Fibroblast of lung (primary cell): Measurements from ENCODE around the gene UFL1.

Experiments
- EZH2 ChIP-seq: IDR thresholded peaks from 2 replicates; pipeline ENCODE4 v1.5.1; 2012; ENCODE audit warnings: low read length, control low read depth, mild to moderate bottlenecking; ENCODE audit errors: missing control alignments
- TF ChIP-seq, protein P1 (sequence below), 2 donors: IDR thresholded peaks in 1 of 2; conservative IDR thresholded peaks in 1 of 2; 1 replicate in 1 of 2; 2 replicates in 1 of 2; pipeline ENCODE4 v1.5.1; 2011 to 2012; ENCODE audit warnings: low read length in 2 of 2, control low read depth in 1 of 2, inconsistent platforms in 1 of 2, low read depth in 1 of 2, mild to moderate bottlenecking in 1 of 2

GRCh38 chr6:96478695-96479094, 42.9 kb upstream of the UFL1 start:
- TF ChIP-seq, protein P1, sequence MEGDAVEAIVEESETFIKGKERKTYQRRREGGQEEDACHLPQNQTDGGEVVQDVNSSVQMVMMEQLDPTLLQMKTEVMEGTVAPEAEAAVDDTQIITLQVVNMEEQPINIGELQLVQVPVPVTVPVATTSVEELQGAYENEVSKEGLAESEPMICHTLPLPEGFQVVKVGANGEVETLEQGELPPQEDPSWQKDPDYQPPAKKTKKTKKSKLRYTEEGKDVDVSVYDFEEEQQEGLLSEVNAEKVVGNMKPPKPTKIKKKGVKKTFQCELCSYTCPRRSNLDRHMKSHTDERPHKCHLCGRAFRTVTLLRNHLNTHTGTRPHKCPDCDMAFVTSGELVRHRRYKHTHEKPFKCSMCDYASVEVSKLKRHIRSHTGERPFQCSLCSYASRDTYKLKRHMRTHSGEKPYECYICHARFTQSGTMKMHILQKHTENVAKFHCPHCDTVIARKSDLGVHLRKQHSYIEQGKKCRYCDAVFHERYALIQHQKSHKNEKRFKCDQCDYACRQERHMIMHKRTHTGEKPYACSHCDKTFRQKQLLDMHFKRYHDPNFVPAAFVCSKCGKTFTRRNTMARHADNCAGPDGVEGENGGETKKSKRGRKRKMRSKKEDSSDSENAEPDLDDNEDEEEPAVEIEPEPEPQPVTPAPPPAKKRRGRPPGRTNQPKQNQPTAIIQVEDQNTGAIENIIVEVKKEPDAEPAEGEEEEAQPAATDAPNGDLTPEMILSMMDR (conservative IDR thresholded peaks at IDR 0.05 in 1 of 2, IDR thresholded peaks at IDR 0.05 in 1 of 2; ENCODE audit: low read depth in 1 of 2, low read length in 2 of 2), result no peak
- no peak for TF ChIP-seq EZH2
